NT2/D1 (cell line): ENCODE measurements around the gene CABP4.

ENCODE experiments used
- DNase-seq: peaks from one replicate; pipeline ENCODE4 v3.0.0-alpha.2; 2011; ENCODE audit warnings: low read depth, low spot score
- H3K27me3 ChIP-seq: 2 replicates; pipeline ENCODE4 v1.6.0; 2011; ENCODE audit warnings: mild to moderate bottlenecking; ENCODE audit not compliant: insufficient read length, insufficient read depth
- H3K36me3 ChIP-seq: 2 replicates; pipeline ENCODE4 v1.6.1; 2011; ENCODE audit warnings: mild to moderate bottlenecking, low read length, mixed read lengths; ENCODE audit not compliant: insufficient read depth, insufficient read length
- H3K4me1 ChIP-seq: 2 replicates; pipeline ENCODE4 v1.5.1; 2011; ENCODE audit not compliant: insufficient read depth, insufficient read length
- H3K4me3 ChIP-seq: 2 replicates; pipeline ENCODE4 v1.5.1; 2011; ENCODE audit warnings: low read depth; ENCODE audit not compliant: insufficient read length
- H3K9ac ChIP-seq: 2 replicates; pipeline ENCODE4 v1.6.0; 2011; ENCODE audit warnings: low read depth; ENCODE audit not compliant: insufficient read length
- H3K9me3 ChIP-seq: 2 replicates; pipeline ENCODE4 v1.5.1; 2011; ENCODE audit warnings: mild to moderate bottlenecking, low read length; ENCODE audit not compliant: insufficient read depth
- SUZ12 ChIP-seq: IDR thresholded peaks from 2 replicates; pipeline ENCODE4 v1.6.1; 2011; ENCODE audit not compliant: insufficient read length, insufficient read depth; ENCODE audit errors: extremely low read depth
- YY1 ChIP-seq: IDR thresholded peaks from 2 replicates; pipeline ENCODE4 v1.6.1; 2011; ENCODE audit not compliant: insufficient read length, insufficient read depth
- ZNF274 ChIP-seq: IDR thresholded peaks from 2 replicates; pipeline ENCODE4 v1.6.1; 2011; ENCODE audit warnings: mild to moderate bottlenecking, low read depth, low read length

Gene CABP4

GRCh38 chr11:67500831-67501715 lies 45.9 kb downstream of the CABP4 start:
- H3K4me3 ChIP-seq, result no peak overlapping the region
- peak overlapping the region; percentile 34 for H3K9ac ChIP-seq
- H3K27me3 ChIP-seq, result peaks cover 8% of the 10 kb centered on the region
- TF ChIP-seq YY1, result no peak
- no peak for TF ChIP-seq SUZ12
- no peak for TF ChIP-seq ZNF274
- no peak for DNase-seq
- H3K4me1 ChIP-seq, result peaks cover 32% of the 10 kb centered on the region
- H3K9me3 ChIP-seq, result no peaks in the 10 kb centered on the region
- peaks cover 69% of the 10 kb centered on the region for H3K36me3 ChIP-seq

GRCh38 chr11:67501854-67502253 lies 46.7 kb downstream of the CABP4 start:
- no peak for DNase-seq
- peaks cover 37% of the 10 kb centered on the region for H3K4me1 ChIP-seq
- H3K4me3 ChIP-seq, result no peak overlapping the region
- no peaks in the 10 kb centered on the region for H3K9me3 ChIP-seq
- no peak for TF ChIP-seq ZNF274
- no peak for TF ChIP-seq YY1
- TF ChIP-seq SUZ12, result no peak
- no peak overlapping the region for H3K9ac ChIP-seq
- peaks cover 8% of the 10 kb centered on the region for H3K27me3 ChIP-seq
- H3K36me3 ChIP-seq, result peaks cover 68% of the 10 kb centered on the region

DNA sequence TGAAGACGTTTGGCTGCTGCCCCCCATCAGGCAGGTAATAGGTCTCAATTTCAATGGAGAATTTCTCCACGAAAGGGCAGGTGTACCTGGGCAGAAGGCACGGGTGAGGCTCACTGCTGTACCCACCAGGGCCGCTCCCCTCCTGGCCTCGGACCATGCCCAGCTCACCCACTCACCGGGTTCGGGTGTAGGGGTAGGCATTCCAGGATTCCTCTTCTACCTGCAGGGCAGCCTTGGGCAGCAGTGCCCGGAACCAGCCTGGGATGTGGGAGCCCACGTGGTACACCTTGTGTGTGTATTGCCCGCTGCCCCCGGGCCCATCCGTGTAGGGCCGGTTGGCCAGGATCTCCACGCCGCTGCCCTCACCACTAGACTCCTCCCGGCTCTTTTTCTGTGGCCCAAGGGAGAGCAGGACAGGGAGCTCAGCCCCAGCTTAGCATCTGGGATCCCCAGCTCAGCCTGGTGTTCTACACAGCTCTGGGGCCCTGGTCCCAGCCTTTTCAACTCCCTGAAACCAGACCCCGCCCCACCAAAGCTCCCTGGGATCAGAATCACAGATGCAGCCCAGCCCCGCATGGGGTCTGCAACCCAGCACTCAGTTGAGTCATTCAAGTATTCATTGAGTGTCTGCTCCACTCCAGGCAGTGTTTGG lies 47.3 kb downstream of the CABP4 start:
- no peak overlapping the region for H3K9ac ChIP-seq
- no peak overlapping the region for H3K4me3 ChIP-seq
- TF ChIP-seq SUZ12, result no peak
- TF ChIP-seq YY1, result no peak
- TF ChIP-seq ZNF274, result no peak

GRCh38 chr11:67503119-67504004 lies 48.2 kb downstream of the CABP4 start:
- no peak for DNase-seq
- TF ChIP-seq SUZ12 (no peak), YY1 (no peak), ZNF274 (no peak)
- peak overlapping the region; percentile 98 for H3K4me3 ChIP-seq

More for the DNA sequence above, 47.3 kb downstream of the CABP4 start:
- DNase-seq, result no peak
- Histone ChIP-seq H3K9me3 (no peaks in the 10 kb centered on the region), H3K4me1 (peaks cover 39% of the 10 kb centered on the region), H3K27me3 (peaks cover 8% of the 10 kb centered on the region), H3K36me3 (peaks cover 67% of the 10 kb centered on the region)

DNA sequence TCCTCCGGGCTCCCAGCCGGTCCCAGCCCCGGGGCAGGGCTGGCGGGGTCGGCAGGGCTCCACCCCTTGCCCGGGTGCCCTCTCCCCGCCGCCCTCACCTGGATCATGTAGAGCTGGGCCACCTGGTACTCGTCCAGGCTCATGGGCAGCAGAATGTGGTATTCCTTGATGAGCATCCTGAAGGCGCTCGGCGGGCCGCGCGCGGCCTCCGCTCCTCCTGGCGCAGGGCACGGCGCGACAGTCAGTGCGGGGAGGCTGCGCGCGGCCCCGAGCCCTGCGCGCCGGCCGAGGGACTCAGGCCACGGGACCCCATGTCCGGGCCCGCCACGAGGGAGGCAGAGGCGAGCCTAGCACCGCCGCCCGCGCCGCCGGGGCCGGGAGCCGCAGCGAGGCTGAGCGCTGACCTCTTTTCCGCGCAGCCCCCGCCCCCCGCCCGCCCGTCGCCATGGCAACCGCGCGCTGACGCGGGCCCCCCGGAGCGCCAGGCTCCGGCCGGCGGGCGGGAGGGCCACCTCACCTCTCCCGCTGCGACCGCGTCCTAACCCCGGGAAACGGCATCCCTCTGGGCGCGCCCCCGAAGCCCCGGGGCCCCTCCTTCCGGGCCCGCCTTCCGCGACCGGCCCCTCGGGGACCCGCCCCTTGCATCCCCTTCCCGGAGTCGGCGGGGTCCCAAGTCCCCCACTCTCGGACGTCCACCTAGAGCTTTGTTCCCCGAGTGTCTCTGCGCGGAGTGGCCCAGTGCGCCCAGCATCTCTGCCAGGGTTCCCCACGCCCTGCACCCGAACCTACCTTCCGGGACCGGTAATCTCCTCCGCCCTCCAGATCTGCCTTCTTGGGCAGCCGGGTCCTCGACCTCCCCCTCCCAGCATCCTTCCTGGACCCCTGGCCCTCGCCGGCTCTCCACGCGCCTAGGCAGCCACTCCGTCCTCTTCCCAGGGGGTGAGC lies 49.1 kb downstream of the CABP4 start:
- peaks cover 8% of the 10 kb centered on the region for H3K27me3 ChIP-seq
- DNase-seq, result no peak
- H3K4me3 ChIP-seq, result peak overlapping the region; percentile 98
- H3K4me1 ChIP-seq, result peaks cover 34% of the 10 kb centered on the region
- H3K36me3 ChIP-seq, result peaks cover 51% of the 10 kb centered on the region
- H3K9me3 ChIP-seq, result no peaks in the 10 kb centered on the region
- TF ChIP-seq ZNF274 (no peak), SUZ12 (no peak)
- H3K9ac ChIP-seq, result peak overlapping the region; percentile 97

More at GRCh38 chr11:67503119-67504004, 48.2 kb downstream of the CABP4 start:
- Histone ChIP-seq H3K9ac (peak overlapping the region; percentile 87), H3K4me1 (peaks cover 37% of the 10 kb centered on the region), H3K27me3 (peaks cover 8% of the 10 kb centered on the region), H3K36me3 (peaks cover 58% of the 10 kb centered on the region), H3K9me3 (no peaks in the 10 kb centered on the region)

DNA sequence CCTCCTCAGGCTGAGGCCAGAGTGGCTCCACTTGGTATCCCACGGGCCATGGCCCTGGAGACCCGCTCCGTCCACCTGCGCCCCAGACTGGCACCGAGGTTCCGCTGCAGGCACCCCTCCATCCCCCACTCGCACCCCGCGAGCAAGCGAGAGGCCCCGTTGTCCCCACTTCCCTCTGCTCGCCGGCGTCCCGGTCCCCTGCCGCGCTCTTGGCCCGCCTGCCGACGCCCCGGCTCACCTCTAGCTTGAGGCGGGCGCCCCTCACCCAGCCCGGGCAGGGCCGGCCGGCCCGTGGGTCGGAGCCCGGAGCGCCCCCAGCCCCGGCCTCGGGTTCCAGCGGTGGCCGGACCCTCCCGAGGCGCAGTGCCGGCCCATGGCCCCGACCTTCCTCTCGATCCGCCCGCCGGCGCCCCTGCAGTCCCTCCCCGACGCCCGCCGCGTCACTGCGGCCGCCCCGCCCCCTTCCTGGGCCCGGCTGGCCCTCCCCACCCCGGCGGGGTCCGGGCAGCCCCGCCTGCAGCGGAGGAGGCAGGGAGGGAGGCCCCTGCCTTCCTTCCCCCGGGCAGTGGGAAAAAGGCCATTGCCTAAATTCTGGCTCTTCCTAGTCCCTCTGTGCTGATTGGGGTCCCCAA lies 49.9 kb downstream of the CABP4 start, which contains the start of gene PITPNM1:
Gene PITPNM1, minus strand, starts transcription at position 414 of the 632 bp plus-strand sequence. CDS start 1,183 bp downstream, outside the sequence.
- Histone ChIP-seq H3K9ac (peak within 1 kb of the TSS; percentile 97), H3K4me3 (peak within 1 kb of the TSS; percentile 98), H3K27me3 (peaks cover 8% of the 10 kb centered on the region), H3K9me3 (no peaks in the 10 kb centered on the region), H3K4me1 (peaks cover 34% of the 10 kb centered on the region), H3K36me3 (peaks cover 45% of the 10 kb centered on the region)
- TF ChIP-seq ZNF274 (no peak), SUZ12 (no peak), YY1 (no peak)
- peak; percentile 36 for DNase-seq
